Measurements from ENCODE around the gene FAM98C.

Gene FAM98C

GRCh38 chr19:38378866-38379265, 24.0 kb upstream of the FAM98C start:
- DNase-seq (ENCODE audit: low read depth in 2 of 2) = no peak

DNA sequence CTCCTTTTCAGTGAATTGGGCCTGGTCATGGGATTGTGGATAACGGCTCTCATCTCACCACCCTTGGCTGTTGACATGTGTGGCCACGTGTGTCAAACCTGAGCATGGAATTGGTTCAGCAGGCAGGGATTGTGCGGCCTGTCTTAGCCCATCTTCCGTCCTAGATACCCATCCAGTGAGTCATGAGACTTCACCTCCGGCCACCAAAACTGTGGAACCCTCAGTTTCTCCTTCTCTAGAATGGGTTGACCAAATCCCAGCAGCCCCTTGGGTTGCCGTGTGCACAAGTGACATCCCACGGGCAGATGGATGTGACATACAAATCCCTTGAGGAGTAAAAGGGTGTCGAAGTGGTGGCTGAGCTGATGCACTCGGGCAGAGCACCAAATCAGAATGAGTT, 21.8 kb upstream of the FAM98C start:
- no peak for DNase-seq (ENCODE audit: low read depth in 2 of 2)

DNA sequence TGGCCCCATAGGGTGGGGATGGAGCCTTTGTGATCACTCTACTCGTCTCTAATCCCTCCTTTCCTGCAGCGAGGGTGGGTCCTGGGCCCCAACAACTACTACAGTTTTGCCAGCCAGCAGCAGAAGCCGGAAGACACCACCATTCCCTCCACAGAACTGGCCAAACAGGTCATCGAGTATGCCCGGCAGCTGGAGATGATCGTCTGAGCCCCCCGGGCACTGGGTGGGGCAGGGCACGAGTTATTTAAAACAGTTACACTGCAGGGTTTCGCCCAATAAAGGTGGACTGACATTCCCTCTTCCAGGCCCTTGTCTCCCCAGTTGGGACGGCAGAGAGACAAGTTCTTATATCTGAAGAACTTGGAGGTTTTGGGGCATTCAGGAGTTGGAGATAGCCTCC, 19.7 kb upstream of the FAM98C start:
- no peak for DNase-seq (ENCODE audit: low read depth in 2 of 2)

DNA sequence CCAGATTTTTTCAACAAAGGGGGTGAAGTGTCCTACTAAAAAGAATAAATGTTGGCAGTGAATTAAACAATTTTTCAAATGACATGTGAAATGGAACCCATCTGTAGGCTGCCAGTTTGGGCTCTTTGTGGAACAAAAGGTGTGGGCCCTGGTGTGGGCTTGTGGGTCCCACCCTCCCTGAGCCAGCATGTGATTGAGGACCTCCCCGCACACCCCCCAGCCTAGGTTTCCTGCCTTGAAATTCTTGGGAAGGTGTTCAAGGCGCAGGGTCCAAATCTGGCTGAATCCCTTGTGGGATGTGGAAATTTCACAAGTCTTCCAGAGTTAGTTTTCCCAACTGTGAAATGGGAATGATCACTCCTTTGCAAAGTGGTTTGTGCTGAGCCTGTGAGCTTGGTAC, 19.1 kb upstream of the FAM98C start:
- DNase-seq (ENCODE audit: low read depth in 2 of 2) = no peak

GRCh38 chr19:38384209-38385027, 18.5 kb upstream of the FAM98C start:
- DNase-seq (ENCODE audit: low read depth in 2 of 2) = no peak

DNA sequence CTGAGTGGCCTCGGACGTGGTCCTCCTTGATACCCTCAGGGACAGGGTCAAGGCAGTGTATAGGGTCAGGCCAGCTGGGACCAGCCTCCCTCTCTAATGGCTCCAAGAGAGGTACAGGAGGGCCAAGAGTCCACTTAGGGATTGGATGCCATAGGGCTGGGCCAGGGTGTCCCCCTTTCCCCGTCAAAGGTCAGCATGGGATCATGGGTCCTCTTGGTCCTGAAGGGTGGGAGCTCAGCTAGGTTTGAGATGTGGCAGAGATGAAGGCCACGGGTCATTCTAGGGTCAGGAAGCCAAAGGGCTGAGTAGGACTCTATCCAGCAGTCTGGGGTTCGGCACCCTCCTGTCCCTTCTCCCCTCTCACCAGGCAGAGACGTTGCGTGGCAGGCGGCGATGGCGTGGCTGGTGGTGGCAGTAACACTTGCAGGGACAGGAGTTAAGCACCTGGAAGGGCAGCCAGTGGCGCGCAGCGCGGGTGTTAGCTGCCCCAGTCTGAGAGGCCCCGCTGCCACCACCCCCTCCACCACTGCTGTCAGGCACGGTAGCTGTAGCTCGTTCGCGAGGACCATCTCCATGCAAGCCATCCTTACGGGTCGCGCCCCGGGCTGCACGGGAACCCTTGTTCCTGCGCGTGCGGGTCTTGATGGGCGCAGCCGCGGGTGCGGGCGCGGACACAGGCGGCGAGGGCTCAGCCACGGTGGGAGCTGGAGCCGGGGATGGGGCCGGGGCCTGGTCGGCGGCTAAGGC, 17.7 kb upstream of the FAM98C start:
- no peak for DNase-seq (ENCODE audit: low read depth in 2 of 2)

GRCh38 chr19:38385804-38386257, 17.1 kb upstream of the FAM98C start:
- DNase-seq (ENCODE audit: low read depth in 2 of 2) = no peak

DNA sequence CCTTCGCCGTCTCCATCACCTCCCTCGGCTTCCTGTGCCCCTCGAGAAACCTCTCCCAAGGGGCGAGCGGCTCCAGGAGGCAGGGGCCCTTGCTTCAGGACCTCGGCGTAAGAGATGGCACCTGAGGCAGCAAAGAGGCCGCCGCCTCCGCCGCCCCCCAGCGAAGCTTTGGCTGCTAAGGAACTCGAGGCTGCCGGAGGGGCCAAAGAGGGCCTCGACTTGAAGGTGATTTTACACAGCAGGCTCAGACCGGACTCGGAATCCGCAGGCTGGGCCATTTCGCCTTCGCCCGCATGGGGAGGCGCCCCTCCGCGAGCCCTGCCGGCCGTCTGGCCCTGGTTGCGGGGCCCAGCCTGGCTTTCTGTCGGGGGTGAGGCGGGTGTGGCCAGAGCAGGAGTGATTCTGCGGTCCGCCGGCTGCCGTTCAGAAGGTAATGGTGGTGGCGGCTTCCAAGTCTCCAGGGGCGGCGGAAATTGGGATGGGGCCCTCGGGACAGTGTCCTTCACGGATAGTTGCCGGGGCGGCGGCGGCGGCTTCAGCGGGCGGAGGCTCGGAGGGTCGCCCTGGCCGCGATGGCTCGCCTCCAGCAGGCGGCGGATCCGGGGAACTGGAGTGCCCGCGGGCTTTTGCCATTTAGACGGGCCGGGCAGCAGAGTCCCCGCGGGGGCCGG, 16.5 kb upstream of the FAM98C start:
- no peak for DNase-seq (ENCODE audit: low read depth in 2 of 2)

DNA sequence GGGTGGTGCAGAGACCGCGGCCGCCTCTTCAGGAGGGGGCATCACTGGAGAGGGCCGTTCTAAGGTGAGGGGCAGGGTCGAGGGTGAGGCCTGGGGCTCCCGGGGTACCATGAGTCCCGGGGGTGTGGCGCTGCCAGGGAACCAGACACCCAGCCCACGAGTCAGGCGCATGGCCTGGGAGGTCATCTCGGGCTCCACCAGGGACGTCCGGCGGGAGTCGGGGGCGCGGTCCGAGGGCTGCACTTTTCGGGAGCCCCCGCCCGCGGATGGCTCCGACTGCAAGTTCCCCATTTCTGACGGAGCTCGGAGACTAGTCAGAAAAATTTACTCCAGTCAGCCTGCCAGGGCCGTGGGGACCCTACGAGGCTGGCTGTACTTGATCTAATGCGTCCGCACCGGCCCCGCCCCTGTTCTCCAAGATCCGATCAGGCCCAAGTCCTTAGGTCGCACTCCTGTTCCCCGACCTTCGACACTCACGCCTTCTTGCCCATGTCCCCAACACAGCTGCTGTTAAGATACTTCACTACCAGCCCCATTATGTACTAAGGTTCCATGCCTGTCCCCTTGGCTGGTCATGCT, 15.8 kb upstream of the FAM98C start:
- no peak for DNase-seq (ENCODE audit: low read depth in 2 of 2)

DNA sequence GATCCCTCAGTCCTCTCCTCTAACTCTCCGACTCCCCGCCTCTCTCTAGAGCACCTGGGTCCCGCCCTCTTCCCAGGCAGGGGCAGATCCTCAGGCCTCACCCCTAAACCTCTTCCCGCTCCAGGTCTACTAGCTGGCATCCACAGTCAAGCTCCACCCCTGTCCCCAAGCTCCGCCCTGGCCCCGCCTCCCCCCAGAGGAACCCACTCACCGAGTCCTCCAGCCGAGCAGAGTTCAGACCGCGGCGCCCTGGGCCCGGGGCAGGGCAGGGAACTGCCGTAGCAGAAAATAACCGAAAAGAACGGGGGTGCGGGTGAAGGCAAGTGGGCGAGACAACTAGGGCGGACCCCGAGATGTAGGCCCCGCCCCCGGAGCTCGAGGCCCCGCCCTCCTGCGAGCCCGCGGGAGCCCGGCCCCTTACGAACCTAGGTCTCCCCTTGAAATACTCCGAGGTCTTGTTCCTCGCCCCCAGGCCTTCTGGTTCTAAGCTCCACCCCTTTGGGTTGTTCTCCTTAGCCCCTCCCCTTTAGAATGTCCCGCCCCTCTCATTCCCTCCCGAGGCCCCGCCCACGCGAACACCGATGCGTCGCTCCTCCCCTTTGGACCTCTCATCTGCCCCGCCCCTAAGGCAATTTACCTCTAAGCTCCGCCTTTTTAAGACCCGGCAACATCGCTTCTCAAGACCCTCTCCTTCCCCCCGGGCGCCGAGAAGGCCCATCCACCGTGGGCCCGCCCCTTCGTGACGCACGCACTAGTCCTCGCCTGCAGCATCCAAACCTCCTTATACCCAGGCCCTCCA, 15.1 kb upstream of the FAM98C start, which contains the start of gene GGN:
Gene GGN (minus strand): TSS at position 485 of the 799 bp plus-strand sequence. CDS start 773 bp downstream, outside the sequence.
- DNase-seq (ENCODE audit: low read depth in 2 of 2) = peak; percentile 84 to 85

DNA sequence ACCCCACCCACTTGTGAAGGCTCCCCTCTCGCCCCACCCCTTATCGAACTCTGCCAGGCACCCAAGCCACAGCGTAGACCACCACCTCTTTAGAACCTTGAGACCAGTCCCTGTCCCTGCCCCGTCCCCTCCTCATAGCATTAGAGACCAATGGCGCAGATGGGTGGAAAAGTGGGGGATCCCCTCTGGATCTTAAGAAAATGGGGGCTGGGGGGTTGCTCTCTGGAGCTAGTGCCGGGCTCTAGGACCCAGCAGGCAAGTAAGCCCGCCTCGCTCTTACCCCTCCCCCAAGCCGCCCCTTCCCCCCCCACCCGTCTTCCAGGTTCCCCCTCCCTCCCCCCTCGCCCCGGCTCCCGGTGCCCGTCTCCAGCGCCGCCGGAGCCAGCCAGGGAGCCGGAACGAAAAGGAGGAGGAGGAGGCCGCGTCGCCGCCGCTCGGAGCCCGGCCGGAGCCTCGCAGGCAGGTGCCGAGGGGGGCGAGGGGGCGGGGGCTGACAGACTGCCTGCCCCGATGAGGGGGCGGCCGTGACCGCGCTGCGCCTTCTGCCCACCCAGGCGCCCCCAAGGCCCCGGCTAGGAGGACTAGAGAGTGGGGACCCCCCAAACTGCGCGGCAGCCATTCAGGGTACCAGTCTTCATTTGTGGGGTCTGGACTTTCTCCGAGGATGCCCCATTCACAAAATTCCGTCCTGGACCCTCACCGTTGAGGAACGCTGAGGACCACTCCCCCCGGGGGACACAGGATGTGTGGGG, 14.4 kb upstream of the FAM98C start, which contains the start of gene SPRED3:
Gene SPRED3 (plus strand): TSS at position 349 of the 752 bp plus-strand sequence. CDS start 1,606 bp downstream, outside the sequence.
- peak in 1 of 2 experiments; percentile 20 for DNase-seq (ENCODE audit: low read depth in 2 of 2)

- DNase-seq (ENCODE audit: low read depth in 2 of 2) = peak; percentile 41
These were observed 13.6 kb upstream of the FAM98C start for GRCh38 chr19:38389101-38389925.

DNA sequence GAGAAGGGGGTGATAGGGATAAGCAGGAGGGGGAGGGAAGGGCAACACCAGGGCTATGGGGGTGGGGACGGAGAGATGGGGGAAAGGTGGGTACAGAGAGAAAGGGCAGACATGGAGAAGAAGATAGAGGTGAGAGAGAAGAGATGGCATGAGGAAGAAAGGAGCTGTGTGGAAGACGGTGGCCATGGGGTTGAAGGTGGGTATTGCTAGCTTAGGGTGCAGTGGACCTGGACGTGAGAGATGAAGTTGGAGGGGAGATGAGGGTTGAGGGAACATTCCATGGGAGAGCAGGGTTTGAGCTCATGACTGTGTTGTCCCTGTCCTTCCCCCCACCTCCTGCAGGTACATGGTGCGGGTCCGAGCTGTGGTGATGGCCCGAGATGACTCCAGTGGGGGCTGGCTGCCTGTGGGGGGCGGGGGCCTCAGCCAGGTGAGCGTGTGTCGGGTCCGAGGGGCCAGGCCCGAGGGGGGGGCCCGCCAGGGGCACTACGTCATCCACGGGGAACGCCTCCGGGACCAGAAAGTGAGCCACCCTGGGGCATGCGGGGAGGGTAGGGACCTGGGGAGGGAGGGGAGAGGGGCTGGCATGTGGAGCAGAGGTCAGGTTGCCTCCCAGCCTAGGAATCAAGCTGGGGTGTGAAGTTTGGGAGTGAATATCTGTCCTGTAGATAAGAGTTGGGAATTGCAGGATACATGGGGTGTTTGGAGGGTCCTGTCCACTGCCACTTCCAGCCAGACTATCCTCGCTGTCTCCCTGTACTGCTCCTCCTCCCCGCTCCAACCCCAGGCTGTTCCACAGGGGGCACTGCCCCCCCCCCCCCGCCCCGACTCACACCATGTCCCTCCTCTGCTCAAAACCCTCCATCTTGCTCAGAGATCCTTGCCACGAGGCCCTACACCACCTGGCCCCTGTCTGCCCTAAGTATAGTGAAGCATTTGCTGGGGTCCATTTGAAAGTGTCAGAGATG, 12.7 kb upstream of the FAM98C start:
- DNase-seq (ENCODE audit: low read depth in 2 of 2) = no peak

- no peak for DNase-seq (ENCODE audit: low read depth in 2 of 2)
These were observed 10.9 kb upstream of the FAM98C start for GRCh38 chr19:38391911-38392464.

DNA sequence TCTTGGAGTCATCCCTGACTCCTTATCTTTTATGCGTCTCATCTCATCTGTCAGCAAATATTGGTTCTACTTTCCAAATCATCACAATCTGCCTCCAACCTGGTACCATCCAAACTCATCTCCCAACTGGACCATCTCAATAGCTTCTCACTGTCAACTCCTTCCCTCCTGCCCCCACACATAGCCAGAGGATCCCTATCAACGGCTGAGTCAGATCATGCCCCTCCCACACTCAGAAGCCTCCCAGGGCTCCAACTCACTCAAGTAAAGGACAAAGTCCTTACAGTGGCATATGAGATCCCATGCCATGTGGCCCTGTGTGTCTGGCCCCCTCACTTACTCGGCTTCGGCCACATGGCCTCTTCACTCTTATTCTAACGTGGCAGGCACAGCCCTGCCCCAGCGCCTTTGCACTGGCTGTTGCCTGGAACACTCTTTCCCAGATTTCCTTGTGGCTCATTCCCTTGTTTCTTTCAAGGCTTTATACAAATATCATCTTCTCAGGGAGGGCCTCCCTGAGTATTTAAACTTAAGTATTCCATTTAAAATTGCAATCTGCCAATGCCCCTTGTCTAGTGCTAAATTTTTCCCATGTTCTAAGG, 10.1 kb upstream of the FAM98C start:
- no peak for DNase-seq (ENCODE audit: low read depth in 2 of 2)

GRCh38 chr19:38394488-38394887, 8.4 kb upstream of the FAM98C start:
- no peak for DNase-seq (ENCODE audit: low read depth in 2 of 2)

- no peak for DNase-seq (ENCODE audit: low read depth in 2 of 2)
These were observed 7.3 kb upstream of the FAM98C start for GRCh38 chr19:38395381-38396114.

All from fibroblast of skin of left biceps (primary cell).